Keratinocyte (primary cell): Measurements from ENCODE around the gene NDUFB11.

Experiments used
- EZH2 ChIP-seq: IDR thresholded peaks from one replicate; pipeline ENCODE4 v1.6.1; 2012; ENCODE audit warnings: inconsistent platforms, mild to moderate bottlenecking, low read length, moderate library complexity
- TF ChIP-seq, protein P1 (sequence below), 3 experiments: IDR thresholded peaks in 1 of 3; conservative IDR thresholded peaks in 1 of 3; optimal IDR thresholded peaks in 1 of 3; 2 replicates in 2 of 3; 3 replicates in 1 of 3; pipeline versions ENCODE3 to v1.5.1; 2011; ENCODE audit warnings: low read length in 3 of 3, mild to moderate bottlenecking in 3 of 3, moderate library complexity in 2 of 3, control low read depth in 1 of 3, inconsistent platforms in 1 of 3; ENCODE audit not compliant: insufficient read depth in 2 of 3; ENCODE audit errors: extremely low read depth in 1 of 3

DNA sequence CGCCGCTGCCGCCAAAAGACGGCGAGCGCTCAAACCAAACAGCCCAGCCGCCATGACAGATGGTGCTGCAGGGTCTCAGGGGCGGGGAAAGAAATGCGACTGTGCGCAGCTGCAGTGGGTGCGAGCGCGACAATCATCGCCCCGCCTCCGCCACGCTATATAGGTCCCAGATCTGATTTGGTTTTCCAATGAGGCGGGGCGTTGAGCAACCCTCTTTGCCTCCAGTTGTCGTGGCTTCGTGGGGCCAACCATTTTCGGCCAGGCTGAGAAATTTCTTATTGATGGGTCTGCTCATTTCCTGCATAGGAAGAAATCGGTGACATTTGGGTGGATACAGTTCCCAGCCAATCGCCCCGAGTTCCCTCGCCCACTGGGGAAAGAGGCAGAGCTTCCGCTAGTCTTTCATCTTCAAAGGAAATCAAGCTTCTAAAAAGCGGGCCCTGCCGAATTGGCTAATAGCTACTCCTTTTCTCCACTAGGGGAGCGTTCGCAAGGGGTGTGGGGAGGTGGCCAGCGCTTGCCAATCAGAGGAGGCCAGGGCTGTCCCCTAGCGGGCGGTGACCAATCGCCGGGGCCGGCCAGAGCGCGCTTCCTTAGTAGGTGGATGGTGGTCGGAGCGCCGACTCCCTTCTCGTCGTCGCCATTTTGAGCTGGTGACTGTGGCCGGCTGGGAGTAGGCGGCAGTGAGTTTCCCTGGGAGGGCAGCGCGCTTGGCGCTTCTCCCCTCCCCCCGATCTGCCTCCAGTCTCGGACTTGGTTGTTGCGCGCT is at the start of gene NDUFB11, which contains the start of gene RBM10:
- TF ChIP-seq, protein P1, sequence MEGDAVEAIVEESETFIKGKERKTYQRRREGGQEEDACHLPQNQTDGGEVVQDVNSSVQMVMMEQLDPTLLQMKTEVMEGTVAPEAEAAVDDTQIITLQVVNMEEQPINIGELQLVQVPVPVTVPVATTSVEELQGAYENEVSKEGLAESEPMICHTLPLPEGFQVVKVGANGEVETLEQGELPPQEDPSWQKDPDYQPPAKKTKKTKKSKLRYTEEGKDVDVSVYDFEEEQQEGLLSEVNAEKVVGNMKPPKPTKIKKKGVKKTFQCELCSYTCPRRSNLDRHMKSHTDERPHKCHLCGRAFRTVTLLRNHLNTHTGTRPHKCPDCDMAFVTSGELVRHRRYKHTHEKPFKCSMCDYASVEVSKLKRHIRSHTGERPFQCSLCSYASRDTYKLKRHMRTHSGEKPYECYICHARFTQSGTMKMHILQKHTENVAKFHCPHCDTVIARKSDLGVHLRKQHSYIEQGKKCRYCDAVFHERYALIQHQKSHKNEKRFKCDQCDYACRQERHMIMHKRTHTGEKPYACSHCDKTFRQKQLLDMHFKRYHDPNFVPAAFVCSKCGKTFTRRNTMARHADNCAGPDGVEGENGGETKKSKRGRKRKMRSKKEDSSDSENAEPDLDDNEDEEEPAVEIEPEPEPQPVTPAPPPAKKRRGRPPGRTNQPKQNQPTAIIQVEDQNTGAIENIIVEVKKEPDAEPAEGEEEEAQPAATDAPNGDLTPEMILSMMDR (optimal IDR thresholded peaks at IDR 0.05 in 1 of 3, IDR thresholded peaks at IDR 0.05 in 1 of 3, conservative IDR thresholded peaks at IDR 0.05 in 1 of 3; ENCODE audit: extremely low read depth in 1 of 3, insufficient read depth in 2 of 3, low read length in 3 of 3), result peak; percentile 40 to 72 (median 57)
- TF ChIP-seq EZH2, result no peak
